Loucy (cell line): Measurements from ENCODE around the gene GAS2L2.
A peak's percentile ranks its signal among the peaks of the same experiment; 100 is the strongest.

Experiments
- H2AFZ ChIP-seq: fragments of 200-600 bp; sonication (generic); 2 replicates; pipeline ENCODE4 v1.6.0; 2016; ENCODE audit warnings: antibody characterized with exemption, mild to moderate bottlenecking, low read length, moderate library complexity
- H3F3A ChIP-seq: fragments of 200-600 bp; 2 replicates; pipeline ENCODE4 v1.6.0; 2016; ENCODE audit warnings: antibody characterized with exemption, low read depth, mild to moderate bottlenecking
- H3K27me3 ChIP-seq: fragments of 200-600 bp; sonication (generic); 2 replicates; pipeline ENCODE4 v1.6.1; 2014; ENCODE audit warnings: low read length, mild to moderate bottlenecking; ENCODE audit not compliant: insufficient read depth, poor library complexity, severe bottlenecking
- H3K36me3 ChIP-seq: fragments of 200-600 bp; sonication (generic); 2 replicates; pipeline ENCODE4 v1.6.1; 2016; ENCODE audit warnings: low read length; ENCODE audit not compliant: insufficient read depth
- H3K4me1 ChIP-seq: fragments of 200-600 bp; sonication (generic); 2 replicates; pipeline ENCODE4 v1.5.1; 2014; ENCODE audit warnings: low read length, mild to moderate bottlenecking; ENCODE audit not compliant: insufficient read depth, poor library complexity, severe bottlenecking
- H3K4me2 ChIP-seq: fragments of 200-600 bp; sonication (generic); 2 replicates; pipeline ENCODE4 v1.6.0; 2014; ENCODE audit warnings: antibody characterized with exemption, low read length, low read depth, mild to moderate bottlenecking; ENCODE audit not compliant: poor library complexity, severe bottlenecking
- H3K4me3 ChIP-seq: fragments of 200-600 bp; sonication (generic); 2 replicates; pipeline ENCODE4 v1.5.1; 2014; ENCODE audit warnings: low read length, mild to moderate bottlenecking, mixed read lengths; ENCODE audit not compliant: poor library complexity, severe bottlenecking
- H3K79me2 ChIP-seq: fragments of 200-600 bp; sonication (generic); 2 replicates; pipeline ENCODE4 v1.6.1; 2014; ENCODE audit warnings: low read length; ENCODE audit not compliant: insufficient read depth
- H3K9ac ChIP-seq: fragments of 200-600 bp; sonication (generic); 2 replicates; pipeline ENCODE4 v1.6.0; 2014; ENCODE audit warnings: mild to moderate bottlenecking, low read depth, low read length, moderate library complexity; ENCODE audit not compliant: poor library complexity, severe bottlenecking
- H3K9me2 ChIP-seq: fragments of 200-600 bp; sonication (generic); replicated peaks from 2 replicates; pipeline ENCODE4 v1.6.1; 2016; ENCODE audit warnings: low read depth, low read length, mixed read lengths
- H3K9me3 ChIP-seq: fragments of 200-600 bp; sonication (generic); 2 replicates; pipeline ENCODE4 v1.6.1; 2014; ENCODE audit warnings: mild to moderate bottlenecking, antibody characterized with exemption, low read length, low read depth; ENCODE audit not compliant: insufficient read depth
- H4K20me1 ChIP-seq: fragments of 200-600 bp; sonication (generic); 2 replicates; pipeline ENCODE4 v1.6.0; 2014; ENCODE audit warnings: antibody characterized with exemption, low read length, mild to moderate bottlenecking; ENCODE audit not compliant: insufficient read depth, poor library complexity, severe bottlenecking
- EZH2phosphoT487 ChIP-seq: fragments of 200-600 bp; IDR thresholded peaks from 2 replicates; pipeline ENCODE4 v1.6.1; 2018; ENCODE audit warnings: antibody characterized with exemption, mild to moderate bottlenecking, moderate library complexity, borderline replicate concordance
- TF ChIP-seq, protein P1 (sequence below): fragments of 200-600 bp; sonication (generic); conservative IDR thresholded peaks from 2 replicates; pipeline ENCODE4 v1.5.1; 2014; ENCODE audit warnings: mild to moderate bottlenecking, antibody characterized with exemption, low read length

GAS2L2 gene

DNA sequence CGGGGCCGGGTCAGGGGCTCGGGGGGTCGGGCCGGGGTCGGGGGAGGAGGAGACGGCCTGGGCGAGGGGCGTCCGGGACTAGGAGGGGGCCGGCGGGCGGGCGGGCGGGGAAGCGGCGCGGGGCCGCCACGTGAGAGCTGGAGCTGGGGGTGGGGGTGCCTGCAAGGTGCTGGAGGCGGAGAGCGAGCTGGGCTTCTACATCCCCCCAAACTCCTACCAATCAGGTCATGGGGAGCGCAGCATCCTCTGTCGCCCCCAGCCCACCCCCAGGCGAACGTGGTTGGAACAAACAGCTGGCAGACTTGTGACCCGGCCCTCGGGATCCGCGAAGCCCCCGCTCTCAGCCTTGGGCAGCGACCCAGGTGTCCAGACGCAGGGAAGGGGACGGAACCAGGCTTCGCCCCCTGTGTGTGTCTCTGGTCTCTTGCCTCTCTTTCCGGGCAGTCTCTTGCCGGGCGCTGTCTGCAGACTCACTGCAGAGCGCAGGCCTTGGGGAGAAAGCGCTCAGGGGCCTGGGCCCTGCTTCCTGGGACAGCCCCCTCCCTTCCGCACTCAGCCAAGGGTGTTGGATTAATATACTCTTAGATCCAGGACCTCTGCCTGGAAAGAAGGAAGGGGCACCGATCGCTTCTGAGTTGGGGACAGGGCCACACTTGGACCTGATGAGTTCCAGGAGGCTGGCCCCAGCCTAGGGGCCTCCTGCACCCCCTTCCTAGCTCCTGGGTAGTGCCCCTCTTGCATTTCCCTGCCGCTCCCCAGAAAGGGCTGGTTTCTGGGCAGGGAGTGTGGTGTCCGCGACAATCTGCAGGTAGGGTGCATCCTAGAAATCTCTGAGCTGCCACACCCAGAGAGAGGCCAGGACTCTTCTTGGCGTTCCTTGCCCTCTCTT lies 20.9 kb downstream of the GAS2L2 start:
- Histone ChIP-seq H3K9ac (no peak overlapping the region), H4K20me1 (no peaks in the 10 kb centered on the region), H2AFZ (no peak overlapping the region), H3K9me3 (no peaks in the 10 kb centered on the region), H3K27me3 (no peaks in the 10 kb centered on the region), H3K36me3 (no peaks in the 10 kb centered on the region), H3K4me2 (no peak overlapping the region), H3K79me2 (no peaks in the 10 kb centered on the region), H3K4me3 (peak overlapping the region; percentile 67), H3K9me2 (no peaks in the 10 kb centered on the region), H3F3A (no peaks in the 10 kb centered on the region), H3K4me1 (no peaks in the 10 kb centered on the region)
- TF ChIP-seq, protein P1, sequence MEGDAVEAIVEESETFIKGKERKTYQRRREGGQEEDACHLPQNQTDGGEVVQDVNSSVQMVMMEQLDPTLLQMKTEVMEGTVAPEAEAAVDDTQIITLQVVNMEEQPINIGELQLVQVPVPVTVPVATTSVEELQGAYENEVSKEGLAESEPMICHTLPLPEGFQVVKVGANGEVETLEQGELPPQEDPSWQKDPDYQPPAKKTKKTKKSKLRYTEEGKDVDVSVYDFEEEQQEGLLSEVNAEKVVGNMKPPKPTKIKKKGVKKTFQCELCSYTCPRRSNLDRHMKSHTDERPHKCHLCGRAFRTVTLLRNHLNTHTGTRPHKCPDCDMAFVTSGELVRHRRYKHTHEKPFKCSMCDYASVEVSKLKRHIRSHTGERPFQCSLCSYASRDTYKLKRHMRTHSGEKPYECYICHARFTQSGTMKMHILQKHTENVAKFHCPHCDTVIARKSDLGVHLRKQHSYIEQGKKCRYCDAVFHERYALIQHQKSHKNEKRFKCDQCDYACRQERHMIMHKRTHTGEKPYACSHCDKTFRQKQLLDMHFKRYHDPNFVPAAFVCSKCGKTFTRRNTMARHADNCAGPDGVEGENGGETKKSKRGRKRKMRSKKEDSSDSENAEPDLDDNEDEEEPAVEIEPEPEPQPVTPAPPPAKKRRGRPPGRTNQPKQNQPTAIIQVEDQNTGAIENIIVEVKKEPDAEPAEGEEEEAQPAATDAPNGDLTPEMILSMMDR, result no peak

DNA sequence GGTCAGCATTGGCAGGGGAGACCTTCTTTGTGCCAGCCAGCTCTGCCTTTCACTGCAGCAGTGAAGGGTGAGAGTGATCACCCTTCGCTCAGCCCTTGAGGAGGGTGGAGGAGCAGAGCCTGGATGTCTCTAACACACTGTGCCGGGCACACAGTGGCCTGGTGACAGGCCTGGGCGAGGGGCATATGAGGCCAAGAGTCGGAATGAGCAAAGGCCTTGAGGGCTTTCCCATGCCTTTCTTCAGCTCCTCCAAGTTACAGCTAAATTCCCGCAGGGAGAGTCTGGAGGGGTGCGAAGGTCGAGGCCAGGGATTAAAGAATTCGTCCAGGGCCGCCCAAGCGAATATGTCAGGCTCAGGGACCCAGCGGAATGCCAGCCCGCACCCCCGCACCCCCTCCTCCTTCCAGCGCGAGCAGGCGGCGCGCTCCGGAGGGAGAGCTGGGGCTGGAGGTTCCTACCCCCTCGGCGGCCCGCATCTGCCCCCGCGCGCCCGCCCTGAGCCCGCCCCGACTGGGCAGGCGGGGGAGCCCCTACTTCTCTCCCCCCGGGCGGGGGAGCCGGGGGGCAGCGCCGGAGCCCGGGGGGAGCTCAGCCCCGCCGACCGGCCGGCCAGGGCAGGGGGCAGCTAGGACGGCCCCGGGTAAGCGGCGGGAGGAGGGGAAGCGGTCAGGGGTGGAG lies 21.7 kb downstream of the GAS2L2 start, which contains the start of gene RASL10B:
TSS of gene RASL10B (plus strand) at position 401 of the 678 bp plus-strand sequence. CDS start 3,546 bp downstream, outside the sequence.
- Histone ChIP-seq H3K4me3 (peak within 1 kb of the TSS; percentile 67), H3K36me3 (no peaks in the 10 kb centered on the region; the same call in 1 of the 2 replicates), H3K4me1 (no peaks in the 10 kb centered on the region), H2AFZ (peak within 1 kb of the TSS; percentile 44; the same call in 1 of the 2 replicates), H3F3A (no peaks in the 10 kb centered on the region), H3K9ac (peak within 1 kb of the TSS; percentile 19), H4K20me1 (no peaks in the 10 kb centered on the region), H3K9me2 (no peaks in the 10 kb centered on the region), H3K27me3 (no peaks in the 10 kb centered on the region), H3K4me2 (peak within 1 kb of the TSS; percentile 73), H3K9me3 (no peaks in the 10 kb centered on the region), H3K79me2 (no peaks in the 10 kb centered on the region)
- TF ChIP-seq, protein P1, result no peak
- TF ChIP-seq EZH2phosphoT487, result no peak

- Histone ChIP-seq H3K4me2 (no peak overlapping the region), H3K9me3 (no peaks in the 10 kb centered on the region), H3K4me3 (no peak overlapping the region)
Measured at GRCh38 chr17:35730400-35731005, 22.5 kb downstream of the GAS2L2 start.

More at GRCh38 chr17:35730400-35731005, 22.5 kb downstream of the GAS2L2 start:
- no peak for TF ChIP-seq EZH2phosphoT487
- Histone ChIP-seq H4K20me1 (no peaks in the 10 kb centered on the region), H3K27me3 (no peaks in the 10 kb centered on the region), H2AFZ (no peak overlapping the region), H3K36me3 (peaks cover 2% of the 10 kb centered on the region; the same call in 1 of the 2 replicates), H3K9me2 (no peaks in the 10 kb centered on the region), H3K4me1 (no peaks in the 10 kb centered on the region), H3K9ac (no peak overlapping the region), H3F3A (no peaks in the 10 kb centered on the region), H3K79me2 (no peaks in the 10 kb centered on the region)
